ENCODE results near the gene NBPF14.
"Not testable (repeated sequence)": the region's sequence is repeated elsewhere in the genome, so short reads cannot be mapped to it uniquely, and the experiment has no call there.

NBPF14 gene

GRCh38 chr1:148595911-148596310, at the start of gene NBPF14:
NBPF14 (minus strand) TSS chr1:148596011; CDS start chr1:148595717, 294 bp downstream.
- DNase-seq: not testable (repeated sequence)

- DNase-seq: not testable (repeated sequence)
Measured at GRCh38 chr1:148625451-148625850, 29.6 kb upstream of the NBPF14 start.

GRCh38 chr1:148618216-148618615, 22.4 kb upstream of the NBPF14 start:
- DNase-seq: not testable (repeated sequence)

GRCh38 chr1:148605266-148605665, 9.5 kb upstream of the NBPF14 start:
- DNase-seq: not testable (repeated sequence)

- DNase-seq: not testable (repeated sequence)
Measured at GRCh38 chr1:148595360-148595759, 451 bp downstream of the NBPF14 start.

- not testable (repeated sequence) for DNase-seq
Measured at GRCh38 chr1:148591098-148591497, 4.7 kb downstream of the NBPF14 start.

- not testable (repeated sequence) for DNase-seq
Measured at GRCh38 chr1:148532158-148532557, 63.7 kb downstream of the NBPF14 start.

GRCh38 chr1:148529101-148529567, 66.7 kb downstream of the NBPF14 start:
- peak; percentile 77 for DNase-seq

- DNase-seq: not testable (repeated sequence)
Measured at GRCh38 chr1:148528591-148528990, 67.2 kb downstream of the NBPF14 start.

GRCh38 chr1:148526587-148526986, 69.2 kb downstream of the NBPF14 start:
- not testable (repeated sequence) for DNase-seq

GRCh38 chr1:148523205-148524144, 72.3 kb downstream of the NBPF14 start:
- not testable (repeated sequence) for DNase-seq

- DNase-seq: peak; percentile 99
Measured at GRCh38 chr1:148522561-148523204, 73.1 kb downstream of the NBPF14 start.

GRCh38 chr1:148522072-148522471, 73.7 kb downstream of the NBPF14 start:
- peak; percentile 99 for DNase-seq

GRCh38 chr1:148514310-148514709, 81.5 kb downstream of the NBPF14 start:
- DNase-seq: not testable (repeated sequence)

GRCh38 chr1:148512571-148513184, 83.1 kb downstream of the NBPF14 start:
- not testable (repeated sequence) for DNase-seq

- not testable (repeated sequence) for DNase-seq
Measured at GRCh38 chr1:148493933-148494332, 101.9 kb downstream of the NBPF14 start.

GRCh38 chr1:148483029-148483428, 112.8 kb downstream of the NBPF14 start, which contains the start of gene PPIAL4G:
PPIAL4G (minus strand) TSS chr1:148483302; CDS start chr1:148483252, 50 bp downstream.
- DNase-seq: not testable (repeated sequence)
